Epidermal melanocyte (primary cell): ENCODE measurements around the gene ELL2.
"Not testable (repeated sequence)": the region's sequence is repeated elsewhere in the genome, so short reads cannot be mapped to it uniquely, and the experiment has no call there.

Source experiments
- DNase-seq: peaks from one replicate; pipeline ENCODE4 v3.0.0; 2011; ENCODE audit warnings: low spot score; ENCODE audit not compliant: insufficient read length

Gene ELL2

DNA sequence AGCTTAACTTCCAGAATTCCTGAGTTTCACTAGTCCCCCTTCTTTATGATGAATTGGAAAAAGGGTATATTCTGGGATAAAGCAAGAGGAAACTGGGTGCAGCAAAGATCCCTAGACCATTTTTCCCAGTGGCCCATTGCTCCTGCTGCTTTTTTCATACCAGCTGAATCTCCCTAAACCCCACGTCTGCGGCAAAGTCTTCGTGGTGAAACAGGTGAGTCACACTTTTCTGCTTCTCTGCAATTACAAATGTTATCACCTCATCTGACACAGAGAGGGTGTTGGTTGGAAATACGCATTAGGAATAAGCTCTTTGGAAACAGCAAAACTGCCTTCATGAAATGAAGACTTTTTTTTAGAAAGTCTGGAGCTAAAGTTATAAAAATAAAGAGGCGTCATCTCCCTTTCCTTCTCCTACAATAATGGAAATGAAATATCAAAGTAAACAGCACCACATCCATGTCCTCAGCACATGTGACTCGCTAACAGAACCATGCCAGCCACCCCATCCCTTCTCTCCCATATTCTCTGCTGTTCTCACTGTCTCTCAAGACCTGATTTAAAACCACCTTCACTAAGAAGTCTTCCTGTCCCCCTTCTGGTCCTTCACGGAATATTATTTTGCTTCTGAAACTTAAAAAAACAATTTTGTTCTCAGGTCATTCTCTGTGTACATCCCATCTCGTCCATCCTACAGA is 99.6 kb downstream of the ELL2 start:
- no peak for DNase-seq

DNA sequence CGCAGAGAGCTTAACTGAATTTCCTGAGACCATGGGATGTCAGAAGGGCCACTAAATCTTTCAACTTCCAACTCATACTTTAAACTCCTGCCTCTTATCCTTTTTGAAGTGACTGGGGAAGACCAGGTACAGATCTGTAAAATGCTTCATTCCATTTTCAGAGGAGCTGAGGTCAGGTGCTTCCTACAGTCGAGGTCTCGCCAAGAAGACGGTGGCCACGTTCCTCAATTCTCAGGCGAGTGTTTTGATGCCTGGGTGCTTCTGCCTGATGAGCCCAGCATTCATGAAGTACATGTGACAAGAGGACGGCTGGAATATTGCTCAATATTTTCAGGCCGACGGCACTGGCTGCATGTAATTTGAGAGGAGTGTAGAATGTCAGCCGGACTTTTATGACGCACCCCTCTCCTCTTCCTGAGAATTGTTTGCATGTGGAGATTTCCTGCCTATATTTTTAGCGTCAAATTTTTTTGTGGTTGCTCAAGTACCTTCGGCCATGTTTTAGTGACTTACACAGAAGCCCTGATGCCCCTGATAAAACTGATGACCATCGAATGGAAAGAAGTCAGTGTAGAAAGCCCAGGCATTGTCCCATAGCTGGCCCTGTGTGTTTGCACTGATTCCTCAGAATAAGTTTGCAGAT is 100.3 kb downstream of the ELL2 start:
- DNase-seq, result peak; percentile 50

DNA sequence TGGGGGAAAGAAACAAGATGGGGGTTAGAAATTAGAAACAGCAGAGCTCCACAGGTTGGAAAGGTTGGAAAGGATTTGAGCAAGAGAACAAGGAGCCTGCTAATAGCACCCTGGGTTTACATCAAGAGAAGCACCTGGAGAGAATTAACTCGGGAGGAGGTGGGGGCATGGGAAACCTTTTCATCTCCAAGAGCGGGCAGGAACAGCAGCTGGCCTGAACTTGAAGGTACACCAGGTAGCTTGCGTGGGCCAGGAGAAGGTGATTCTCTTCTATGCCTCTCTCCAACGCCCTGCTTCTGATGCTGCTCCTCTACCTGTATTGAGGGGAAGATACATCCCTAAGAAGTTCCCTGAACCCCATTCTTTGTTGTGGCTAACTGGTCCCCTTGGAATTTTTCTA is 102.0 kb downstream of the ELL2 start:
- DNase-seq, result no peak

DNA sequence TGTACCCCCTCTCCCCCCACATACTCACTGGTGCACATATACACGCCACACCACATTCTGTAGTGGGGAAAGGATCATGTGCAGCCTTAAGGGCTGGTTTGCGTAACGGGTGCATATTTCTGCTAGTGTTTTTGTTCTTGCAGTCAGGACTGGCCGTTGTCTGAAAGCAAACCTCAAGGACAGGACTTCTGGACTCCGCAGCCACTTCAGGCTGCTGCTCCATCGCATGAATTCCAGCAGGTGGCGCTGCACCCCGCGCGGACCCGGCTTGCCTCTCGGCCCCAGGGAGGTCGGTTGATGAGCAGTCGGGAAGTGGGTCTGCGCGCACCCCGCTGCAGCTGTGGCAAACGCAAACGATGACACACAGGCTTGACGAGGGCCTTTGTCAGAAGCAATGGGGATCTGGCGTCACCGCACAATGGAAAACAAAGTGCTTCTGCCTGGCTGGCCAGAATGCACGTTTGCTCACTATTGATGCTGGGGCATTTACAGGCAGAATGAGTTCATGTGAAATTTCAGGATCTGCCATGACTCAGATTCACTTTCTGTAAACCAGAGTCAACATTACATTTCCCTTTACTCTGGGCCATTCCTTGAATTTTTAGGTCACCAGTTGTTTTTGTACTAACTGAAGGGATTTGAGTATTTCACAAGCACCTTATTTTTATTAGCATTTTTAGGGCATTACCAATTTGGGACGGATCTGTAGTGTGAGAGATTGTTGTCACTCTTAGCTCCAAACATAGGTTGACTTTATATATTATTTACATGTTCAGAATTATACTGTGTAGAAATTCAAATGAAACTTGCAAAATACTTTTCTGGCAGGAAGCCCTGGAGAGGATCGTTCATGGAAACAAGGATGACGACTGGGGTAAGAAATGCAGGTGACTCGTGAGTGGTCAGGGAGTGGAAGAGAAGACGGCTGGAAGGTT is 102.7 kb downstream of the ELL2 start:
- peak; percentile 91 for DNase-seq

DNA sequence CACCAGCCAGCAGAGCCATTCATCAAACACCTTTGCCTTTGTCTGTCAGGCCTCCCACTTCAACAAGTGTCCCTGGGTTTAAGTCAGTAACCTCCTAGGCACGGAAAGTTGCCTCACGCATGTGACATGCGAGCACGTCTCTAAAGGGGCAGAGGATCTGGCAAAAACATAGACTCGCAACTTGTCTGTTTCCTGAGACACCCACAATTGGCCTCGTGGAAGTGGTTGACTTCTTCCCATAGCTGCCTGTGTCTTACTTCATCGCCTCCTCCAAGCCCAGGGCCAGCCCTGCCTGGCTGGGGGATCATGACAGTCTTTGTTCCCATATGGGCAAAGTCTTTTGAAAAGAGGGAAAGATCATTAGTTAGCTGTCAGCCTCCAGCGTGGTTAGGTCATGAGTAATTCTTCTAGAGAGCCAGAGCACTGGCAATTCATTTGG is 103.6 kb downstream of the ELL2 start:
- DNase-seq, result no peak

DNA sequence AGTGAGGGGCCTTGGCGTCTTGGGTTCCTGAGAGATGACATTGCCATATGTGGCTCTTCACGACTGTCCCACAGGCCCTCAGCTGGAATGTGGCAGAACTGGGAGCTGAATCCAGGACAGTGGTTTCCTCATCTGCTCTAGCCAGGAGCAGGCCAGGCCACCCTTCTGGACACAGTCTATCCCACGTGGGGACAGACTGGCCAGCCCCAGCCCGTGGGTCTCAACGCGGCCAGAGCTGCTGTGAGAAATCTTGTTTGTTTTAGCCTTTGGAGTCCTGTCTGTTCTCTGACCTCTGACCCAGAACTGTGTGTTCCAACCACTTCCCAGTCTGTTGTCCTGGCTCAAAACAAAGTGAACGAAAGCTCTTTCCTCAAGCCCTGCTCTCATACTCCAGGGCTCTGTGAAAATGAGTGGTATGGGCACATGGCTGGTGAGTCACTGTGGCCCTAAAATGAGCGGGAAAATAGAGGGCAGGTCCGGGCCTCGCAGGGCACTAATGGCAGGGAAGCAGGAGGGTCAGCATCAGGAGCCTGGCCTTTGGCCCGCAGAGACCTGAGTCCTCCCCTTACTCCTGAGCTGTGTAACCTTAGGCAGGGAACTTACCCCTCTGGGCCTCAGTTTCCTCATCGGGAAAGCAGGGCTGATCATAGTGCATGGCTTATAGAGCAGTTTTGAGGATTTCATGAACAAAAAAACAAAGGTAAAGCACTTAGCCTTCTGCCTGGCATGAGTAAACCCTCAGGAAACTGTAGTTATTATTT is 104.3 kb downstream of the ELL2 start:
- no peak for DNase-seq

DNA sequence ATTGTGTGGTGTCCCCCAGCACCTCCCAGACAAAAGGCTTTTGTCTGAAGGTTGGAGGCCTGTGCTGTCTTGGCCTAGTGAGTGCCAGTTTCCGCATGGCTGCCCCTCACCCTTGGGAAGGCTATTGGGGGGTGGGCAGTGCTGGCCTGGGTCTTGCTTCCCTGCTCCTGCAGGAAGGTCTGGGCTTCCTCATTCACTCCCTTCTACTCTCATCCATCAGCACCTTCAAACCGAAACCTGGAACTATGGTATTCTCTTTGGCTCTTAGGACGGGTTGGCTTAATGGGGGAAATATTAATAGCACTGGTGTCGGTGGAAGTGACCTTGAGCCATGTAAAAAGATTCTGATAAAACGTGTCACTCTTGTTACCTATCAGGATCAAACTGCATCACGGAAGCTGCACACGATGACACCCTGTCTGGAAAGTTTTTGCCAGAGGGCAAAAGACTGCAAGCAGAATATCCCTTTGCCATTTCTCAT is 105.1 kb downstream of the ELL2 start:
- DNase-seq, result no peak

DNA sequence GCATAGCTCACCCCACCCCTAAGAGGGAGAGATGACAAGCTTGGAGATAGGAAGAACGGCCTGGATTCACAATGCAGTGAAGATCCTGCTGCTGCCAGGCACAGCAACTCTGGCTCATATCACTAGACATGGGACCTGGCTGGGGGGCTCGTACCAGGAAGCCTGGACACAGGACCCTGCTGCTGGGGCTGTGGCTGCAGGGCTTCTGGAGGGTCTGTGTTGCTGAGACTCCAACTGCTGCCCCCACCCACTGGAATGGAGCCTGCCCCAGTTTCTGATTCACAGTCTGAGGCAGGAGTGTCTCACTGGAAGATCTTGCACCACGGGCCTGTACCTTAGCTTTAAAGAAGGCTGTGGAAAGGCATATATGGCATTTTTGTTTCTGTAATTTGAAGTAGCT is 108.2 kb downstream of the ELL2 start:
- DNase-seq, result no peak

DNA sequence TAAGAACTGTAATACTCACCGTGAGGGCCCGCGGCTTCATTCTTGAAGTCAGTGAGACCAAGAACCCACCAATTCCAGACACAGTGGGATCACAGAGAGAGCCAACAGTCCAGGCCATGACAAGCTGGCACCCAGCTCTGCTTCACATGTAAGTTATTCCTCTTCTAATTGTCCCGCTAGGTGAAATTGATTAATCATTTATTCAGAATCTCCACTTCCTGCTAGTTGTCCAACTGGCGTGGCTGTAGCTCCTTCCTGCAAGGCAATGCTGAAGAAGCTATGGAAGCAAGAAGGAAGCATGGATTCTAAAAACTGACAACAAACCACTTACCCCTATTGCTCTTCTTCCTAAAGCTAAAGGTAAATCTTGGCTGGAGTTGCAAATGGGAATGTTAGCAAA is 109.1 kb downstream of the ELL2 start:
- no peak for DNase-seq

DNA sequence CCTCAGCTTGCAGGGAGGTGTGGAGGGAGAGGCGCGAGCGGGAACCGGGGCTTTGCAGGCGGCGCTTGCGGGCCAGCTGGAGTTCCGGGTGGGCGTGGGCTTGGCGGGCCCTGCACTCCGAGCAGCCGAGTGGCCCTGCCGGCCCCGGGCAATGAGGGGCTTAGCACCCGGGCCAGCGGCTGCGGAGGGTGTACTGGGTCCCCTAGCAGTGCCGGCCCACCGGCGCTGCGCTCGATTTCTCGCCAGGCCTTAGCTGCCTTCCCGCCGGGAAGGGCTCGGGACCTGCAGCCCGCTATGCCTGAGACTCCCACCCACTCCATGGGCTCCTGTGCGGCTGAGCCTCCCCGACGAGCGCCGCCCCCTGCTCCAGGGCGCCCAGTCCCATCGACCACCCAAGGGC is 110.5 kb downstream of the ELL2 start:
- DNase-seq, result not testable (repeated sequence)

DNA sequence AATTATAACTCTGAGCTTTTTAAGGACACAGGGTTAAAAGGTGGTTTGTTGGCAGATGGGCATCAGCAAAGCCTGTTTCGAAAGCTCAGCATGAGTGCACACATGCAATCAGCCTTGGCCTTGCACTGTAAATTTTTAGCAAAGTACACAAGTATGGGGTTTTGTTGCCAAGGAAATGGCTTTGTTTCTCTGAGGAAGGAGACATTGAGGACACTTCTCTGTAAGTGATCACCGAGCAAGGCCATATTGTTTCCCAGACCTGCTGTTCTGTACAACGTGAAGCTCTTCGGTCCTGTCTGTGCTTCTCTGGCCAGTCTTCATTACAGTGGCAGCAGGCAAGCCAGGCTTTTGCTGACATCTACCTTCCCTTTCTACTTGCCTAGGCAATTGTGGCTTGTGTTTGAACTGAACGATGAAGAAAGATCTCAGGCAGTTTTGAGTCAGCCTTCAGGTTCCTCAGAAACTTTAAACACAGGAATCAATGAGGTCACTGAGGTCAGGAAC is 111.2 kb downstream of the ELL2 start:
- DNase-seq, result peak; percentile 26

DNA sequence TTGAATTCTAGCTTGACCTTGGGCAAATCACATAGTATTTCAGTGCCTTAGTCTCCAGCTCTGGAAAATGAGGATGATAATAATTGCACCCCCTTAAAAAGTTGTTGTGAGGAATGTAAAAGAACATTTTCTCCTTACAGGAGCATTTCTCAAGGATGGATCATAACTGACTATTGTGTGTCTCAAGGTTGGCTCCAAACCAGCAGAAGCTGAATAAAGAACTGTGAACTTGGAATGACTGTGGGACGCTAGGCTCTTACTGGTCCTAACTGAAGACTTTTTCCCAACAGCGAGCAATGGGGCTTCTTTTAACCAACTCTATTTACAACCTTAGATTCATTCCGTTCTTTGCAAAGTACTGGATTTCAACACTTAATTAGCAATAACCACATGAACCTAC is 113.0 kb downstream of the ELL2 start:
- DNase-seq, result no peak

DNA sequence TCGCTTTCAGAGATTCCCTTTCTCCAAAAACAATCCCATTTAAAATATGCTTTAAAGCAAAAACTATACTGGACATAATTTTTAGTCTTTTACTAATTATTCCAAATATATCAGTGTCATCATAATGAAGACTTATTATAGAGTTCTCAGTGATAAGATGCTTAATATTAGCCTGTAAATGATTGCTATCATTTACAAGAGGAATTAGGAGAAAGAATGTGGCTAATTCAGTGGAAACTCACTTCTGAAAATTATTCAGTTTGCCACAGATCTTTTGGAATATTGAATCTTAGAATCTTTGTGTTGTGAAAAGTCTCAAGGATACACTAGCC is 114.4 kb downstream of the ELL2 start:
- DNase-seq, result no peak

DNA sequence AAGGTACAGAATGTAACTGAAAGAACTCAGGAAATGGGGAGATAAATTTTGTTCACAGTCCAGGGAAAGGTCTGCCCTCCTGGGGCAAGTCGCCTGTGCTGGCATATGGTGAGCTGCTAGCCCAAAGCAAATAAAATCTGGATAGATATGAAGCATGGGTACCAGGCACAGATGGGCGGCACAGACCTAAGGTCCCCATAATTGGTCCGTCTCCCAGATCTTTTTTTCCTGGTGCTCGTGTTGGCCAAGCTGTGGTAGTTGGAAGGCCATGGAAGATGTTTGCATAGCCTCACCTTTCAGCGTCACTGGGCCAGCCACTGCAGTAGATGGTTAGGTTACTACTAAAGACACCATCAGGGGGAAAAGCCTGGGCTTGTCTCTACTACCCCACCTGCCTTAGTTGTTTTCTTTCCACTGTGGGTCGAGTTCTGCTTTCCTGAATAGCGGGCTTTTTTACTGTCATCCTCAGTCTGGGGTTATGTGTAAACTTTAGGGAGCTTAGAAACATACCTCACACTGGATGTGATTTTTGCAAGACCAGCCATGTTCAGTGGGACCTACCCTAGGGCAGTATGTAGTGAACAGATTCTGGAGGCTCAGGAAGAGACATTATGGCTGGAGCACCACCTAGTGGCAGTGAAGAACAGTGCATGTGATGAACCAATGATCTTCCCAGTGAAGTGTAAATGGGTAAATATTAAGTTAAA is 114.9 kb downstream of the ELL2 start:
- DNase-seq, result peak; percentile 92

DNA sequence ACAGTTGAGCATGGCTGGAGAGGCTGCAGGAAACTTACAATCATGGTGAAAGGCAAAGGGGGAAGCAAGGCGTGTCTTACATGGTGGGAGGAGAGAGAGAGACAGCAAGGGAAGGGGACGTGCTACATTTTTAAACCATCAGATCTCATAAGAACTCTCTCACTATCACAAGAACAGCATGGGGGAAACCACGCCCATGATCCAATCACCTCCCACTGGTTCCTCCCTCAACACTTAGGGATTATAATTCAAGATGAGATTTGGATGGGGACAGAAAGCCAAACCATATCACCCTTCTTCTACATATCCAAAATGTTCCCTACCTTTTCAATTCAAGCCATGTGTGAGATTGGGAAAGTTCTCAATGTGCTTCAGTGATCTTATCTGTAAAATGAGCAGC is 116.3 kb downstream of the ELL2 start:
- no peak for DNase-seq

DNA sequence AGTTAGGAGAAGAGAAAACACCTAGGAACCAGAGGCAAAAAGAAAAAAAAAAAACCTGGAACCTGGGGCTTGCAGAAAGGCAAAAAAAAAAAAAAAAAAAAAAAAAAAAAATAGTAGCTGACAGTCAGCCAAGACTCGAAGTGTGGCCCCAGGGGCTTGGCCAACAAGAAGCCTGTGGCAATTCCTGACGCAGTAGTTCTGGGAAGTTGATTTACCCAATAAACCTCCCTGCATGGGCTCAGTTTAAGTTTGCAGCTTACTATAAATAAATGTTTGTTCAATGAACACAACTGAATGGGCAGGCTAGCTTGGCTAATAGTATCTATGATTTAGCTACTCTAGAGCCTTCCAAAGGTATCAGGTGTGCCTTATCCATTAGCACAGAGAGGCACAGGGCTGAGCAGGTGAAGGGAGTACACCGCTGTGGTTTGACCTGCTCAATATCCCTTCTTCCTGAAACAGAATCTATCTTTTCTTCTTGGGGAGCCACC is 117.9 kb downstream of the ELL2 start:
- no peak for DNase-seq

DNA sequence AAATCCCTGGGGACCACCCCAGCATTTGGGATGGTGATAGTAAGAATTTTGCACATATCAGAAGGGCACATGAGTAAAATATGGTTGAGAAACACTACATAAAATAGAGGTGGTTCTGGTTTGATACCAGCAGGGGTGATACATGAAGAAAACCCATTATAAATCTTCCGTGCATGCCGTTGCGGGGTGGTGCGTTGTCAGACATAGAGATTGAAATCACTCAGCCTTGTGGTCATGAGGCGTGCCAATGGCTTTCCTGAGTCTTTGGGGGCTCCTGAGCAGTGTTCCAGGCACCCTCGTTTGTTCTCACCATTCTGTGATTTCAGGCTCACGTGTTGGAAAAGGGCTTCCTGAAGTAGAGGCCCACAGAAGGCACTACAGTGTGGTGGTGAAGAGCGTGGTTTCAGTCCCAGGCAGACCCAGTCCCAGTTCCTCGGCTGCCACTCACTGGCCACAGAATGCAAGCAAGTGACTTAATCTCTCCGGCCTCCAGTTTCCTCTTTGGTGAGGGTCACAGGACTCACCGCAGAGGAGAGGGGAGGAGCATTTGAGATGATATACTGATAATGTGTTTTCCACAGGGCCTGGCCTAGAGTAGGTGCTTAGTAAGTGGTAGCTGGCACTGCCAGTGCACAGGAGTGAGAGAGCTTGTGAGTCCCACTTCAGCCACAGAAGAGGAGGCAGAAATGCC is 118.7 kb downstream of the ELL2 start:
- peak; percentile 23 for DNase-seq

DNA sequence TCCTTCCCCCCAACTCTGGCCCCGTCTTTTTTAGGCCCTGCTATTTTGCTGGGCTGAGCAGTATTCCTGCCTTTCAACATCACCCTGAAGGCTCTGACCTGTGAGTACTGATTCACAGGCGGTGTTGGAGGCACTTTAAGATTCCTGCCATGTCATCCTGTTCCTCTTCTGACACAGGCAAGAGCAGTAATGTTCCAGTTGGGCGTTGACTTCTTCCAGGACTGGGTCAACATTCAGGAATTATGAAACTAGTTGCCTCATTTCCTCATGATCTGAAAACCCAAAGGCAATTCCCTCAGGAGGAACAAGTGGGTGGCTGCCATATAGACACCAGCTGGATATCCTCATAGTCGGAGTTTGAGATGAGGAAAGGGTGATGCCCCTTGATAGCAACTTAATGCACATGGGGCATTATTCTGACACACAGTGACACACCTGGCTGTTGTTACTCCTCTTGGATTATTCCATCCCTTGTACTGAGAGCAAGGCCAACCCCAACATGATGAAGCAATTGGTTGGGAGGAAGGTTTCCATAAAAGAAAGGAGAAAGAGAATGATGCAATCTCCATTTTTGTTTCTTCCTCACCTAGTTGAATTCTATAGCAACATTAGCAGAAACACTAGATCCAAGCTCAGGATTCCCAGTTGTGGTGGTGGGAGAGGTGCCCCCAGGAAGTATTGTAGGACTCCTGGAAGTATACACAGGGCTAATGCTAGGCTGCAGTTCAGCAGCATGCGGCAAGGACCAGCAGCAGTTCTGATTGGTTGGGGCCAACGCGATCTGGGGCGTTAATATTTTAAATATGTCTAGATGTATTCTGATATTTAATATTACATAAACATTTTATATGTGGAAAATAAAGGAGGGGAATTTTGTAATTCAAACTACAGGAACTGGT is 119.5 kb downstream of the ELL2 start:
- DNase-seq, result no peak
